IMR-90 (cell line): Measurements from ENCODE around the gene PPP1R15A. TPM values are rescaled to one million over a fixed set of nuclear protein-coding genes. Genes with fewer than 3 reads are reported as not detected.
A peak's percentile ranks its signal among the peaks of the same experiment; 100 is the strongest.

Experiments
- ATAC-seq: fragments of 200-7000 bp; cut with Tn5 transposase; 2 replicates; pipeline ENCODE4 v1.9.1; 2020; ENCODE audit warnings: low read depth, mild to moderate bottlenecking, moderate library complexity
- BruUV-seq: library from RNA; stranded (reverse); fragments of 400-500 nt; replicated peaks from 2 replicates; lab custom pipeline; 2021; lab: Mats Ljungman, UMichigan
- CTCF ChIA-PET: fragments of 300-600 bp; formaldehyde crosslinking; extraction: SDS; loops from one replicate; lab custom pipeline; 2021; ENCODE audit warnings: antibody characterized with exemption; lab: Yijun Ruan, JAX
- POLR2A ChIA-PET: fragments of 300-600 bp; sonication (Branson Sonifier 250); formaldehyde crosslinking; loops from one replicate; lab custom pipeline; 2022; ENCODE audit warnings: antibody characterized with exemption; ENCODE audit not compliant: unreplicated experiment; lab: Charles Lee
- DNase-seq: peaks from one replicate; pipeline ENCODE4 v3.0.0; 2013
- H2AFZ ChIP-seq: replicated peaks from 2 replicates; pipeline ENCODE3; 2013; ENCODE audit warnings: low read length, mild to moderate bottlenecking; ENCODE audit not compliant: poor library complexity
- H2AK5ac ChIP-seq: 2 replicates; pipeline ENCODE4 v1.6.1; 2013; ENCODE audit warnings: low read depth, low read length, inconsistent platforms
- H2AK9ac ChIP-seq: replicated peaks from 2 replicates; pipeline ENCODE3; 2013; ENCODE audit warnings: mild to moderate bottlenecking, low read depth, low read length, moderate library complexity; ENCODE audit not compliant: poor library complexity
- H2BK120ac ChIP-seq: 2 replicates; pipeline ENCODE4 v1.6.1; 2013; ENCODE audit warnings: low read depth, low read length, inconsistent platforms
- H2BK15ac ChIP-seq: 3 replicates; pipeline ENCODE4 v1.6.1; 2013; ENCODE audit warnings: low read depth, low read length, inconsistent platforms
- H2BK20ac ChIP-seq: 2 replicates; pipeline ENCODE4 v1.6.1; 2013; ENCODE audit warnings: low read depth, mild to moderate bottlenecking, inconsistent platforms, low read length, moderate library complexity
- H2BK5ac ChIP-seq: 2 replicates; pipeline ENCODE4 v1.6.1; 2013; ENCODE audit warnings: mild to moderate bottlenecking, low read depth, low read length, inconsistent platforms; ENCODE audit not compliant: poor library complexity, severe bottlenecking
- H3K14ac ChIP-seq: replicated peaks from 2 replicates; pipeline ENCODE4 v1.6.1; 2013; ENCODE audit warnings: low read depth, low read length, inconsistent platforms
- H3K18ac ChIP-seq: 2 replicates; pipeline ENCODE4 v1.6.1; 2013; ENCODE audit warnings: low read depth, low read length, control low read depth
- H3K23ac ChIP-seq: 2 replicates; pipeline ENCODE4 v1.6.1; 2013; ENCODE audit warnings: low read depth, low read length, inconsistent platforms
- H3K27ac ChIP-seq: 2 replicates; pipeline ENCODE4 v1.5.1; 2013; ENCODE audit warnings: mild to moderate bottlenecking, control low read depth, low read length; ENCODE audit not compliant: insufficient read depth
- H3K27me3 ChIP-seq: 2 replicates; pipeline ENCODE4 v1.6.1; 2013; ENCODE audit warnings: low read length; ENCODE audit not compliant: control insufficient read depth, insufficient read depth
- H3K36me3 ChIP-seq: 2 replicates; pipeline ENCODE4 v1.6.1; 2013; ENCODE audit warnings: low read length, mixed read lengths; ENCODE audit not compliant: control insufficient read depth, insufficient read depth
- H3K4ac ChIP-seq: 2 replicates; pipeline ENCODE4 v1.6.1; 2013; ENCODE audit warnings: low read depth, low read length, inconsistent platforms
- H3K4me1 ChIP-seq: 2 replicates; pipeline ENCODE4 v1.6.1; 2013; ENCODE audit warnings: low read length, mixed read lengths; ENCODE audit not compliant: control insufficient read depth, insufficient read depth
- H3K4me2 ChIP-seq: 2 replicates; pipeline ENCODE4 v1.6.1; 2013; ENCODE audit warnings: low read depth, mild to moderate bottlenecking, control low read depth, low read length, moderate library complexity
- H3K4me3 ChIP-seq: 2 replicates; pipeline ENCODE4 v1.5.1; 2013; ENCODE audit warnings: low read depth, mild to moderate bottlenecking, control low read depth, low read length, moderate library complexity; ENCODE audit not compliant: insufficient read depth
- H3K56ac ChIP-seq: 2 replicates; pipeline ENCODE4 v1.6.1; 2013; ENCODE audit warnings: low read length, inconsistent platforms; ENCODE audit not compliant: insufficient read depth; ENCODE audit errors: extremely low read depth
- H3K79me1 ChIP-seq, 2 experiments: 2 replicates each; pipeline ENCODE4 v1.6.1; 2013; ENCODE audit warnings: low read length in 2 of 2, inconsistent platforms in 1 of 2, low read depth in 1 of 2
- H3K9ac ChIP-seq: 2 replicates; pipeline ENCODE4 v1.6.1; 2013; ENCODE audit warnings: low read depth, low read length, control low read depth
- H3K9me1 ChIP-seq: 2 replicates; pipeline ENCODE4 v1.6.1; 2013; ENCODE audit warnings: low read length, inconsistent platforms; ENCODE audit not compliant: insufficient read depth
- H3K9me3 ChIP-seq: 2 replicates; pipeline ENCODE4 v1.6.1; 2013; ENCODE audit warnings: low read length; ENCODE audit not compliant: control insufficient read depth, insufficient read depth
- H4K20me1 ChIP-seq: 2 replicates; pipeline ENCODE4 v1.6.1; 2013; ENCODE audit warnings: low read length, inconsistent platforms; ENCODE audit not compliant: insufficient read depth
- H4K5ac ChIP-seq: 2 replicates; pipeline ENCODE4 v1.6.1; 2013; ENCODE audit warnings: mild to moderate bottlenecking, low read depth, low read length, control low read depth
- H4K8ac ChIP-seq, 2 experiments: 2 replicates each; pipeline ENCODE4 v1.6.1; 2013; ENCODE audit warnings: low read depth in 2 of 2, low read length in 2 of 2, control low read depth in 1 of 2, inconsistent platforms in 1 of 2
- H4K91ac ChIP-seq: 2 replicates; pipeline ENCODE4 v1.6.1; 2013; ENCODE audit warnings: low read depth, low read length, inconsistent platforms; ENCODE audit not compliant: insufficient read depth
- BHLHE40 ChIP-seq: fragments of 150-350 bp; IDR thresholded peaks from 2 replicates; pipeline ENCODE4 v1.6.1; 2016; ENCODE audit warnings: mild to moderate bottlenecking, low read depth, low read length
- CHD1 ChIP-seq: IDR thresholded peaks from 2 replicates; pipeline ENCODE4 v1.6.1; 2012; ENCODE audit warnings: low read depth, low read length, improper control_type of control experiment
- ELK1 ChIP-seq: fragments of 150-350 bp; IDR thresholded peaks from 2 replicates; pipeline ENCODE4 v1.6.1; 2016; ENCODE audit warnings: low read depth, mild to moderate bottlenecking, low read length, moderate library complexity, borderline replicate concordance
- FOS ChIP-seq: fragments of 150-350 bp; IDR thresholded peaks from 2 replicates; pipeline ENCODE4 v1.6.1; 2016; ENCODE audit warnings: low read depth, low read length
- MAFK ChIP-seq: IDR thresholded peaks from 2 replicates; pipeline ENCODE4 v1.6.1; 2012; ENCODE audit warnings: low read depth, low read length, improper control_type of control experiment
- MAZ ChIP-seq: IDR thresholded peaks from 2 replicates; pipeline ENCODE4 v1.6.1; 2012; ENCODE audit warnings: low read depth, mild to moderate bottlenecking, low read length, improper control_type of control experiment, moderate library complexity, borderline replicate concordance
- NFE2L2 ChIP-seq: fragments of 150-350 bp; IDR thresholded peaks from 2 replicates; pipeline ENCODE4 v1.6.1; 2016; ENCODE audit warnings: low read depth, mild to moderate bottlenecking, low read length
- RAD21 ChIP-seq: IDR thresholded peaks from 2 replicates; pipeline ENCODE4 v1.6.1; 2012; ENCODE audit warnings: low read length, improper control_type of control experiment
- RCOR1 ChIP-seq: IDR thresholded peaks from 2 replicates; pipeline ENCODE4 v1.6.1; 2012; ENCODE audit warnings: mild to moderate bottlenecking, low read length, improper control_type of control experiment; ENCODE audit not compliant: insufficient replicate concordance
- SMC3 ChIP-seq: fragments of 150-350 bp; IDR thresholded peaks from 2 replicates; pipeline ENCODE4 v1.6.1; 2016; ENCODE audit warnings: low read depth, mild to moderate bottlenecking, antibody characterized with exemption, low read length, moderate library complexity
- WGBS, 2 experiments: methylation state at CpG; one replicate each; pipeline versions ENCODE4 v1.1.5 to v1.1.7; 2013; ENCODE audit warnings: missing lambda C conversion rate in 2 of 2; ENCODE audit not compliant: insufficient read length in 1 of 2; ENCODE audit errors: extremely low coverage in 2 of 2; 5-methylcytosine and 5-hydroxymethylcytosine counted together
- dilution Hi-C: fragments of 300-500 bp; cut with HindIII; formaldehyde crosslinking; loops from one replicate; pipeline ENCODE4 v1.14.3; 2018; ENCODE audit warnings: low sequenced_read_pairs; ENCODE audit not compliant: unreplicated experiment
- in situ Hi-C: fragments of 300-500 bp; cut with MboI; formaldehyde crosslinking; loops from 3 replicates; pipeline ENCODE4 v1.14.3; 2019; ENCODE audit warnings: low sequenced_read_pairs, inconsistent platforms, mixed read lengths
- intact Hi-C: fragments of 100-400 bp; cut with micrococcal nuclease; formaldehyde crosslinking; loops from 2 replicates; pipeline ENCODE4 v1.10.0; 2022
- polyA plus RNA-seq, 3 experiments: library from polyadenylated mRNA; depleted of rRNA; stranded (reverse); fragments of >200 nt; gene quantifications; 2 replicates each; pipeline ENCODE4 v1.2.3, GENCODE V29; 2012; ENCODE audit warnings: low replicate concordance in 1 of 3
- total RNA-seq: library from RNA; depleted of rRNA; stranded (reverse); fragments of >200 nt; gene quantifications from 2 replicates; pipeline ENCODE4 v1.2.3, GENCODE V29; 2012
- TF ChIP-seq, protein P1 (sequence below): conservative IDR thresholded peaks from 2 replicates; pipeline ENCODE4 v1.5.1; 2012; ENCODE audit warnings: mild to moderate bottlenecking, low read depth, low read length, improper control_type of control experiment
- TF ChIP-seq, protein P2 (sequence below): fragments of 150-350 bp; IDR thresholded peaks from 2 replicates; pipeline ENCODE4 v1.6.1; 2017; ENCODE audit warnings: mild to moderate bottlenecking, antibody characterized with exemption, low read length, low read depth

Gene PPP1R15A
- total and polyA plus RNA-seq, 2 of the 4 experiments (the other 2 are of a cell fraction) = 26.7 to 87.7 TPM

DNA sequence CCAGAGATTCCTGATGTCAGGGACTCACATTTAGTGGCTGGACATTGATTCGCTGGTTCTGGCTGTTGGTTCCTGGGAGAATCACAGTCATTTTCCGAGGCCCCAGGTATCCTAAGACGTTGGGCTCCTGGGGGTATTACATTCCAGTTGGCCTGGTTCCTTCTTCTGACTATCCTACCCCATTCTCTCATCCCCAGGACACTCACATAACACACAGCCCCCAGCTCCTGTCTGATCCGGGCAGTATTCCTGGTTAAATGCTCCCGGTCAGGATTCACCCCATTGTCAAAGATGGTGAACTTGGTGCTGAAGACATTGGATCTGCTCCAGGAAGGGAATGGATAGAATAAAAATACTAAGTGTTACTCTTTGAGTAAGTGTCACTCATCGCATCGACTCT, 11.5 kb downstream of the PPP1R15A start:
- no peak for TF ChIP-seq CHD1
- no peak for TF ChIP-seq NFE2L2
- TF ChIP-seq, protein P1, sequence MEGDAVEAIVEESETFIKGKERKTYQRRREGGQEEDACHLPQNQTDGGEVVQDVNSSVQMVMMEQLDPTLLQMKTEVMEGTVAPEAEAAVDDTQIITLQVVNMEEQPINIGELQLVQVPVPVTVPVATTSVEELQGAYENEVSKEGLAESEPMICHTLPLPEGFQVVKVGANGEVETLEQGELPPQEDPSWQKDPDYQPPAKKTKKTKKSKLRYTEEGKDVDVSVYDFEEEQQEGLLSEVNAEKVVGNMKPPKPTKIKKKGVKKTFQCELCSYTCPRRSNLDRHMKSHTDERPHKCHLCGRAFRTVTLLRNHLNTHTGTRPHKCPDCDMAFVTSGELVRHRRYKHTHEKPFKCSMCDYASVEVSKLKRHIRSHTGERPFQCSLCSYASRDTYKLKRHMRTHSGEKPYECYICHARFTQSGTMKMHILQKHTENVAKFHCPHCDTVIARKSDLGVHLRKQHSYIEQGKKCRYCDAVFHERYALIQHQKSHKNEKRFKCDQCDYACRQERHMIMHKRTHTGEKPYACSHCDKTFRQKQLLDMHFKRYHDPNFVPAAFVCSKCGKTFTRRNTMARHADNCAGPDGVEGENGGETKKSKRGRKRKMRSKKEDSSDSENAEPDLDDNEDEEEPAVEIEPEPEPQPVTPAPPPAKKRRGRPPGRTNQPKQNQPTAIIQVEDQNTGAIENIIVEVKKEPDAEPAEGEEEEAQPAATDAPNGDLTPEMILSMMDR = no peak
- no peak for TF ChIP-seq ELK1
- TF ChIP-seq RAD21 = no peak
- TF ChIP-seq, protein P2, sequence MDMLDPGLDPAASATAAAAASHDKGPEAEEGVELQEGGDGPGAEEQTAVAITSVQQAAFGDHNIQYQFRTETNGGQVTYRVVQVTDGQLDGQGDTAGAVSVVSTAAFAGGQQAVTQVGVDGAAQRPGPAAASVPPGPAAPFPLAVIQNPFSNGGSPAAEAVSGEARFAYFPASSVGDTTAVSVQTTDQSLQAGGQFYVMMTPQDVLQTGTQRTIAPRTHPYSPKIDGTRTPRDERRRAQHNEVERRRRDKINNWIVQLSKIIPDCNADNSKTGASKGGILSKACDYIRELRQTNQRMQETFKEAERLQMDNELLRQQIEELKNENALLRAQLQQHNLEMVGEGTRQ = no peak
- TF ChIP-seq RCOR1 = no peak
- TF ChIP-seq BHLHE40 = no peak
- TF ChIP-seq MAFK = no peak
- TF ChIP-seq SMC3 = no peak
- TF ChIP-seq FOS = no peak
- TF ChIP-seq MAZ = no peak

More for the DNA sequence above, 11.5 kb downstream of the PPP1R15A start:
- intact Hi-C loops = no loop called here
- H4K8ac ChIP-seq = no peak overlapping the region
- no peak overlapping the region for H3K56ac ChIP-seq
- CTCF ChIA-PET = no interaction called here
- no peak overlapping the region for H3K9ac ChIP-seq
- no peak overlapping the region for H2BK120ac ChIP-seq
- POLR2A ChIA-PET = no interaction called here
- no peaks in the 10 kb centered on the region for H3K36me3 ChIP-seq
- H3K23ac ChIP-seq = no peak overlapping the region
- dilution Hi-C loops = no loop called here
- H3K18ac ChIP-seq = no peak overlapping the region
- peak overlapping the region; percentile 37 for H2AK9ac ChIP-seq
- no CpG with 5 or more reads among the region's 7 CpGs for WGBS, 2 experiments
- H2BK20ac ChIP-seq = no peak overlapping the region
- no peak overlapping the region for H2AFZ ChIP-seq
- H4K5ac ChIP-seq = no peak overlapping the region
- DNase-seq = no peak
- no peak overlapping the region for H2BK15ac ChIP-seq
- no peak overlapping the region for H2BK5ac ChIP-seq
- no peak overlapping the region for H4K91ac ChIP-seq
- H3K27me3 ChIP-seq = no peaks in the 10 kb centered on the region
- no peak for ATAC-seq
- no peak overlapping the region for H3K27ac ChIP-seq
- in situ Hi-C loops = no loop called here
- H3K14ac ChIP-seq = no peak overlapping the region
- BruUV-seq = no TSS peak
- H3K9me3 ChIP-seq = peaks cover 4% of the 10 kb centered on the region; the same call in 1 of the 2 replicates
- peaks cover 6% of the 10 kb centered on the region; the same call in 1 of the 2 replicates for H4K20me1 ChIP-seq
- no peaks in the 10 kb centered on the region for H3K4me1 ChIP-seq
- no peak overlapping the region for H3K4me2 ChIP-seq
- H3K9me1 ChIP-seq = 0 out of 2 replicates have a peak, but pooled peaks cover 6% of the 10 kb centered on the region
- no peak overlapping the region for H3K4me3 ChIP-seq
- H3K79me1 ChIP-seq = peaks cover 0 to 1% of the 10 kb centered on the region in 2 experiments; a peak in 2 of 4 replicates
- H2AK5ac ChIP-seq = no peak overlapping the region
- H3K4ac ChIP-seq = no peak overlapping the region
